ENCODE results near the gene CCNL2.
A peak's percentile ranks its signal among the peaks of the same experiment; 100 is the strongest.

DNA sequence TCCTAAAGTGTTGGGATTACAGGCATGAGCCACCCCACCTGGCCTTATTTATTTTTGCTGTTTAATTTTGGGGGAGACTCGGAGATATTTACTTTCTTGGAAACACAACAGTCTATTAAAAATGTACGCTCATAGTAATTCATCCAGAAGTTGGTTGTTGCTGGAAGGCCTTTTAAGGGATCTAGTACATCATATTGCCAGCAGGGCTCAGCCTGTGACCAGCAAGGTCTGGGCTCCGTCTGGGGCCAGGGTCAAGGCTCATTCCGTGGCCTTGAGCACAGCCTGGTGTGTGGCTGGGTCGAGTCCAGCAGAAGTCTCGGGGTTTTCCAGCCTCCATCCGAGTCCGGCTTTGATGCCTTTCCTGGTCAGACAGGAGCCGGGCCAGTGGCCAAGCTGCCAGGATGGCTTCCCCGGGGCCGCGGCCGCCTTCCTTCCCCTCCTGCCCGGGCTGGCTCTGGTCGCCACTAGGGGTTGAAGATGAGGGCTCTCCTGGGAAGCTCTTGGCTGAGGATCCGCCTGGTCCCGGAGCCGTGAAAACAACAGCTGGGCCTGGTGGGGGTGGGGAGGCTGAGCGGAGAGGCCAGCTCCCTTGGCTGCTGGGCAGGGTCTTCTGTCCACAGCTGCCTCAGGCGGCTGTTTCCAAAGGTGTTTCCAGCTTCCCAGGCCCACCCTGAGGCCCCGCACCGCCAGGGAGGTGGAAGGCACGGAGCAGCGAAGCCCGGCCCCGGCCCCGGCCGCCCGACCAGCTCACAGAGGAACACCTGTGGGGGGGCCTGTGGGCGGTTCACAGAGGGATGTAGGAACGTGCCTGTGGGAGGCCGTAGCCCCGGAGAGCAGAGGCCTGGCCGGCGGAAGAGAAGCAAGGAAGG is 31.2 kb upstream of the CCNL2 start:
- TF ChIP-seq, protein P1, sequence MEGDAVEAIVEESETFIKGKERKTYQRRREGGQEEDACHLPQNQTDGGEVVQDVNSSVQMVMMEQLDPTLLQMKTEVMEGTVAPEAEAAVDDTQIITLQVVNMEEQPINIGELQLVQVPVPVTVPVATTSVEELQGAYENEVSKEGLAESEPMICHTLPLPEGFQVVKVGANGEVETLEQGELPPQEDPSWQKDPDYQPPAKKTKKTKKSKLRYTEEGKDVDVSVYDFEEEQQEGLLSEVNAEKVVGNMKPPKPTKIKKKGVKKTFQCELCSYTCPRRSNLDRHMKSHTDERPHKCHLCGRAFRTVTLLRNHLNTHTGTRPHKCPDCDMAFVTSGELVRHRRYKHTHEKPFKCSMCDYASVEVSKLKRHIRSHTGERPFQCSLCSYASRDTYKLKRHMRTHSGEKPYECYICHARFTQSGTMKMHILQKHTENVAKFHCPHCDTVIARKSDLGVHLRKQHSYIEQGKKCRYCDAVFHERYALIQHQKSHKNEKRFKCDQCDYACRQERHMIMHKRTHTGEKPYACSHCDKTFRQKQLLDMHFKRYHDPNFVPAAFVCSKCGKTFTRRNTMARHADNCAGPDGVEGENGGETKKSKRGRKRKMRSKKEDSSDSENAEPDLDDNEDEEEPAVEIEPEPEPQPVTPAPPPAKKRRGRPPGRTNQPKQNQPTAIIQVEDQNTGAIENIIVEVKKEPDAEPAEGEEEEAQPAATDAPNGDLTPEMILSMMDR (IDR thresholded peaks at IDR 0.05) = peak in 4 of 6 experiments; percentile 23 to 33 (median 28)
- TF ChIP-seq POLR2A (IDR thresholded peaks at IDR 0.05) = peak in 1 of 2 donors; percentile 11
